OCI-LY3 (cell line): ENCODE data around the gene ARHGAP26.

Experiments used
- EZH2phosphoT487 ChIP-seq: fragments of 200-600 bp; shearing (Covaris generic); IDR thresholded peaks from 2 replicates; pipeline ENCODE4 v1.6.1; 2018; ENCODE audit warnings: antibody characterized with exemption, mixed run types, low read depth
- TF ChIP-seq, protein P1 (sequence below): fragments of 200-600, 300-600 bp; sonication (generic); IDR thresholded peaks from 2 replicates; pipeline ENCODE4 v1.5.1; 2014; ENCODE audit warnings: antibody characterized with exemption, low read length, low read depth

DNA sequence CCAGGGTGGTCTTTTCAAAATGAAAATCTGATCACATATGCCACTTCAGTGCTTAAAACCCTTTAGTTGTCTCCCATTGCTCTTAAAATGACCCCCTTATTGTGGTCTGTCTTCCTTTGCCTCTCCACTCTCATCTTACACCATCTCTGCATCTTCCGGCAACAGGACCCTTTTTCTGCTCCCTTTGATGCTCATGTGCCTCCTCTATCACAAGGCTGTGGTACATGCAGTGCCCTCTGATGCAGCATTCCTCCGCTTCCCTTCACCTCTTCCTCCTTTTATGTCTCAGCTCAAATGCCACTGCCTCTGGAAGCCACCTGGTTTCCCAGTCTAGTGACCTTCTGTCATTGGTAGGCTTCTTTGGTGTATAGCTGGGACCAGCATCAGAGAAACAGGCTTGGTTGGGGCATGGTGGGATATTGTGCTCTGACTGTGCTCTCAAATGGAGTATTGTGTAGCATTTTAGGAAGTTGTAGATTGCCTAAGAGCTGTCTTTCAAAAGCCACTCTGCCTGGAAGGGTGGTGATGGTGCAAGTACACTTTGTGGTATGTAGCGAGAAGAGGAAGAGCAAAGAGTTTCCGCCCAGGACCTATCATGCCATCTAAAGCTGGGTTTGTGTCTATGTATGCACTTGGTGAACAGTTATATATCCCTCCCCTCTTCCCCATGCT, 28.1 kb downstream of the ARHGAP26 start:
- TF ChIP-seq, protein P1, sequence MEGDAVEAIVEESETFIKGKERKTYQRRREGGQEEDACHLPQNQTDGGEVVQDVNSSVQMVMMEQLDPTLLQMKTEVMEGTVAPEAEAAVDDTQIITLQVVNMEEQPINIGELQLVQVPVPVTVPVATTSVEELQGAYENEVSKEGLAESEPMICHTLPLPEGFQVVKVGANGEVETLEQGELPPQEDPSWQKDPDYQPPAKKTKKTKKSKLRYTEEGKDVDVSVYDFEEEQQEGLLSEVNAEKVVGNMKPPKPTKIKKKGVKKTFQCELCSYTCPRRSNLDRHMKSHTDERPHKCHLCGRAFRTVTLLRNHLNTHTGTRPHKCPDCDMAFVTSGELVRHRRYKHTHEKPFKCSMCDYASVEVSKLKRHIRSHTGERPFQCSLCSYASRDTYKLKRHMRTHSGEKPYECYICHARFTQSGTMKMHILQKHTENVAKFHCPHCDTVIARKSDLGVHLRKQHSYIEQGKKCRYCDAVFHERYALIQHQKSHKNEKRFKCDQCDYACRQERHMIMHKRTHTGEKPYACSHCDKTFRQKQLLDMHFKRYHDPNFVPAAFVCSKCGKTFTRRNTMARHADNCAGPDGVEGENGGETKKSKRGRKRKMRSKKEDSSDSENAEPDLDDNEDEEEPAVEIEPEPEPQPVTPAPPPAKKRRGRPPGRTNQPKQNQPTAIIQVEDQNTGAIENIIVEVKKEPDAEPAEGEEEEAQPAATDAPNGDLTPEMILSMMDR, result no peak
- TF ChIP-seq EZH2phosphoT487, result no peak
